CD8-positive, alpha-beta memory T cell (primary cell): ENCODE results near the gene AGO1. TPM values are rescaled to one million over a fixed set of nuclear protein-coding genes. Genes with fewer than 3 reads are reported as not detected.
A peak's percentile ranks its signal among the peaks of the same experiment; 100 is the strongest.
"Not testable (repeated sequence)": the region's sequence is repeated elsewhere in the genome, so short reads cannot be mapped to it uniquely, and the experiment has no call there.

Source experiments
- CTCF ChIA-PET: fragments of 350-600 bp; sonication (Branson Sonifier 250); formaldehyde crosslinking; loops from one replicate; lab custom pipeline; 2021; ENCODE audit warnings: antibody characterized with exemption; lab: Charles Lee
- POLR2A ChIA-PET: fragments of 350-600 bp; sonication (Branson Sonifier 250); formaldehyde crosslinking; loops from one replicate; lab custom pipeline; 2021; ENCODE audit warnings: antibody characterized with exemption; lab: Charles Lee
- DNase-seq, 5 donors: peaks; one replicate each; pipeline versions ENCODE4 v3.0.0 to v3.0.0-alpha.2; 2020 to 2022; ENCODE audit warnings: mixed read lengths in 1 of 5
- H3K27ac ChIP-seq: one replicate; pipeline ENCODE4 v1.7.0; 2013; ENCODE audit warnings: low read depth, mild to moderate bottlenecking, low read length, moderate library complexity
- H3K27me3 ChIP-seq: 2 replicates; pipeline ENCODE4 v1.7.0; 2013; ENCODE audit warnings: low read length, mild to moderate bottlenecking; ENCODE audit not compliant: insufficient read depth, poor library complexity, severe bottlenecking
- H3K36me3 ChIP-seq: 2 replicates; pipeline ENCODE4 v1.7.0; 2013; ENCODE audit warnings: mild to moderate bottlenecking, low read length, moderate library complexity; ENCODE audit not compliant: insufficient read depth
- H3K4me1 ChIP-seq: 2 replicates; pipeline ENCODE4 v1.7.0; 2013; ENCODE audit warnings: mild to moderate bottlenecking, low read length, moderate library complexity; ENCODE audit not compliant: insufficient read depth
- H3K4me3 ChIP-seq: 2 replicates; pipeline ENCODE4 v1.7.0; 2013; ENCODE audit warnings: mild to moderate bottlenecking, low read length
- H3K9me3 ChIP-seq: 2 replicates; pipeline ENCODE4 v1.7.0; 2013; ENCODE audit warnings: mild to moderate bottlenecking, low read length
- H3K27ac Mint-ChIP-seq, 8 donors: one replicate each; pipeline ENCODE4 v1.8.0; 2020 to 2021; ENCODE audit warnings: mixed read lengths in 8 of 8, mild to moderate bottlenecking in 6 of 8, inconsistent platforms in 3 of 8, moderate library complexity in 3 of 8
- H3K27me3 Mint-ChIP-seq, 2 donors: one replicate each; pipeline ENCODE4 v1.8.0; 2020 to 2021; ENCODE audit warnings: mixed read lengths in 2 of 2, mild to moderate bottlenecking in 1 of 2, moderate library complexity in 1 of 2
- H3K36me3 Mint-ChIP-seq, 3 donors: one replicate each; pipeline ENCODE4 v1.8.0; 2020 to 2021; ENCODE audit warnings: mixed read lengths in 3 of 3, inconsistent platforms in 1 of 3, mild to moderate bottlenecking in 1 of 3
- H3K4me1 Mint-ChIP-seq, 3 donors: one replicate each; pipeline ENCODE4 v1.8.0; 2020 to 2021; ENCODE audit warnings: mixed read lengths in 3 of 3, inconsistent platforms in 1 of 3, mild to moderate bottlenecking in 1 of 3
- H3K4me3 Mint-ChIP-seq, 7 donors: one replicate each; pipeline ENCODE4 v1.8.0; 2020 to 2021; ENCODE audit warnings: mixed read lengths in 7 of 7, mild to moderate bottlenecking in 6 of 7, moderate library complexity in 4 of 7, inconsistent platforms in 2 of 7
- H3K9me3 Mint-ChIP-seq, 5 donors: one replicate each; pipeline ENCODE4 v1.8.0; 2020 to 2022; ENCODE audit warnings: mixed read lengths in 5 of 5, mild to moderate bottlenecking in 3 of 5, moderate library complexity in 2 of 5, inconsistent platforms in 1 of 5
- polyA plus RNA-seq: library from polyadenylated mRNA; unstranded; fragments of 300-500 nt; fragmentation: Illumina TruSeq; gene quantifications from one replicate; pipeline ENCODE4 v1.2.3, GENCODE V29; 2021
- total RNA-seq, 2 experiments: library from RNA; stranded (reverse); gene quantifications; one replicate each; pipeline ENCODE4 v1.2.3, GENCODE V29; 2021

Gene AGO1
- total and polyA plus RNA-seq, 3 experiments from 2014 or later = 9.4 to 41.6 (median 41.0) TPM

DNA sequence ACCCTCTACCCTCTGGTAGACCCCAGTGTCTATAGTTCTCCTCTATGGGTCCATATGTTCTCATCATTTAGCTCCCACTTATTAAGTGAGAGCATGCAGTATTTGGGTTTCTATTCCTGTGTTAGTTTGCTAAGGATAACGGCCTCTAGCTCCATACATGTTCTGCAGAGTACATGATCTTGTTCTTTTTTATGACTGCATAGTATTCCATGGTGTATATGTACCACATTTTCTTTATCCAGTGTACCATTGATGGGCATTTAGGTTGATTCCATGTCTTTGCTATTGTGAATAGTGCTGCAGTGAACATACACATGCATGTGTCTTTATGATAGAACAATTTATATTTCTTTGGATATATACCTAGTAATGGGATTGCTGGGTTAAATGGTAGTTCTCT lies 81.3 kb downstream of the AGO1 start:
- CTCF ChIA-PET, H3K4me3 ChIP-seq, H3K4me3 Mint-ChIP-seq, H3K27ac ChIP-seq, H3K27me3 Mint-ChIP-seq, H3K4me1 ChIP-seq, H3K27me3 ChIP-seq, H3K9me3 ChIP-seq, DNase-seq, POLR2A ChIA-PET, H3K36me3 ChIP-seq, H3K9me3 Mint-ChIP-seq: not testable (repeated sequence)
- Mint-ChIP-seq H3K36me3 (peaks cover 16 to 22% (median 16%) of the 10 kb centered on the region in 3 donors), H3K4me1 (peaks cover 10 to 12% (median 11%) of the 10 kb centered on the region in 3 donors), H3K27ac (peak overlapping the region in 2 of 8 donors; percentile 26 to 79)

- Mint-ChIP-seq H3K36me3 (peaks cover 16 to 44% (median 20%) of the 10 kb centered on the region in 3 donors), H3K27ac (no peak overlapping the region), H3K27me3 (no peaks in the 10 kb centered on the region), H3K4me3 (no peak overlapping the region), H3K4me1 (peaks cover 8 to 12% (median 10%) of the 10 kb centered on the region in 3 donors), H3K9me3 (no peaks in the 10 kb centered on the region)
- no peak overlapping the region for H3K4me3 ChIP-seq
- no peaks in the 10 kb centered on the region for H3K9me3 ChIP-seq
- no peak overlapping the region for H3K27ac ChIP-seq
- CTCF ChIA-PET = no interaction called here
- H3K27me3 ChIP-seq = no peaks in the 10 kb centered on the region
- POLR2A ChIA-PET = no interaction called here
- DNase-seq = no peak
- no peaks in the 10 kb centered on the region for H3K4me1 ChIP-seq
- no peaks in the 10 kb centered on the region for H3K36me3 ChIP-seq
Observed at GRCh38 chr1:35968396-35968795, 85.4 kb downstream of the AGO1 start.

- CTCF ChIA-PET = no interaction called here
Observed at GRCh38 chr1:35971601-35972000, 88.6 kb downstream of the AGO1 start.

GRCh38 chr1:35972631-35973030 lies 89.6 kb downstream of the AGO1 start:
- H3K4me3 Mint-ChIP-seq, H3K27me3 ChIP-seq, H3K4me1 ChIP-seq, POLR2A ChIA-PET, CTCF ChIA-PET, H3K9me3 Mint-ChIP-seq, H3K9me3 ChIP-seq, H3K4me3 ChIP-seq, H3K27ac ChIP-seq, H3K27me3 Mint-ChIP-seq, DNase-seq, H3K36me3 ChIP-seq, H3K27ac Mint-ChIP-seq: not testable (repeated sequence)
- peaks cover 18 to 64% (median 27%) of the 10 kb centered on the region in 3 donors for H3K36me3 Mint-ChIP-seq
- H3K4me1 Mint-ChIP-seq = peaks cover 9 to 16% (median 12%) of the 10 kb centered on the region in 3 donors

More at GRCh38 chr1:35971601-35972000, 88.6 kb downstream of the AGO1 start:
- Histone ChIP-seq H3K27ac (no peak overlapping the region), H3K9me3 (no peaks in the 10 kb centered on the region), H3K36me3 (no peaks in the 10 kb centered on the region), H3K4me1 (no peaks in the 10 kb centered on the region), H3K27me3 (no peaks in the 10 kb centered on the region), H3K4me3 (no peak overlapping the region)
- H3K4me3 Mint-ChIP-seq = no peak overlapping the region
- peaks cover 18 to 66% (median 27%) of the 10 kb centered on the region in 3 donors for H3K36me3 Mint-ChIP-seq
- no peak overlapping the region for H3K27ac Mint-ChIP-seq
- peaks cover 9 to 18% (median 15%) of the 10 kb centered on the region in 3 donors for H3K4me1 Mint-ChIP-seq
- POLR2A ChIA-PET = no interaction called here
- DNase-seq = no peak
- H3K27me3 Mint-ChIP-seq = no peaks in the 10 kb centered on the region
- H3K9me3 Mint-ChIP-seq = no peaks in the 10 kb centered on the region

DNA sequence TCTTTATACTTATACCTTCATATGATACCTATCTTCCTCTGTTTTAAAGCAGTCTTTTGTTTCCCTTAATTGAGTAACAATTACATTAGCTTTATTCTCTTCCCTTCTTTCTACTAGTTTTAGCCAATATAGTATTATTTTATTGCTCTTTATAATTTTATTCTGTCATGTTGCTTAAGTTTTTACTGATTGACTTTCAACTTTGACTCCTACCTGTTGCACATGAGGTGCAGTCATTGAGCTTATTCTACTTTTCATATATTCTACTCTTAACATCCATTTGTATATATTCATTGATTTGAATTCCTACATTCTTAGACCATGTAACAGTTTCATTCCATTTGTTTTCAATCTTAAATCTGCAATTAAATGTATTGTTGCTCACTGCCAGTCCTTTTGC lies 97.1 kb downstream of the AGO1 start:
- Mint-ChIP-seq H3K27me3 (no peaks in the 10 kb centered on the region), H3K4me1 (peaks cover 6 to 8% (median 7%) of the 10 kb centered on the region in 3 donors), H3K27ac (no peak overlapping the region), H3K9me3 (no peaks in the 10 kb centered on the region), H3K36me3 (peaks cover 6 to 59% (median 9%) of the 10 kb centered on the region in 3 donors), H3K4me3 (no peak overlapping the region)
- ChIA-PET CTCF (no interaction called here), POLR2A (no interaction called here)
- Histone ChIP-seq H3K4me3 (no peak overlapping the region), H3K4me1 (no peaks in the 10 kb centered on the region), H3K27me3 (no peaks in the 10 kb centered on the region), H3K36me3 (peaks cover 8% of the 10 kb centered on the region), H3K9me3 (no peaks in the 10 kb centered on the region), H3K27ac (no peak overlapping the region)
- no peak for DNase-seq

Other genes with a start within 250 kb of the AGO1 start
- 100 to 1,000 TPM; 117 to 119 TPM for gene PSMB2, start 241.7 kb upstream of the AGO1 start, total RNA-seq
- 87.0 TPM for gene PSMB2, start 241.7 kb upstream of the AGO1 start, polyA plus RNA-seq
- gene C1orf216, start 164.3 kb upstream of the AGO1 start, total RNA-seq = 10 to 100 TPM; 20.6 to 21.8 TPM
- gene C1orf216, start 164.3 kb upstream of the AGO1 start, polyA plus RNA-seq = 15.3 TPM
- gene CLSPN, start 113.2 kb upstream of the AGO1 start, total RNA-seq = 10 to 100 TPM; 83.5 to 84.8 TPM
- 0.09 TPM for gene CLSPN, start 113.2 kb upstream of the AGO1 start, polyA plus RNA-seq
- gene AGO4, start 75.2 kb upstream of the AGO1 start, total RNA-seq = 1 to 10 TPM; 8.3 to 9.1 TPM
- 14.6 TPM for gene AGO4, start 75.2 kb upstream of the AGO1 start, polyA plus RNA-seq
- 10 to 100 TPM; 30.0 to 31.3 TPM for gene AGO3, start 47.9 kb downstream of the AGO1 start, total RNA-seq
- gene AGO3, start 47.9 kb downstream of the AGO1 start, polyA plus RNA-seq = 12.8 TPM
- not detected for gene TEKT2, start 200.9 kb downstream of the AGO1 start, total RNA-seq
- not detected for gene TEKT2, start 200.9 kb downstream of the AGO1 start, polyA plus RNA-seq
- 10 to 100 TPM; 38.9 to 41.1 TPM for gene ADPRS, start 205.7 kb downstream of the AGO1 start, total RNA-seq
- 26.1 TPM for gene ADPRS, start 205.7 kb downstream of the AGO1 start, polyA plus RNA-seq
- gene COL8A2, start 242.0 kb downstream of the AGO1 start, total RNA-seq = under 1 TPM; 0.07 to 0.18 TPM
- gene COL8A2, start 242.0 kb downstream of the AGO1 start, polyA plus RNA-seq = not detected